WTC11 (cell line): ENCODE data around the gene GPR143. TPM values are rescaled to one million over a fixed set of nuclear protein-coding genes. Genes with fewer than 3 reads are reported as not detected.

Source experiments
- ATAC-seq: fragments of 200-7000 bp; cut with Tn5 transposase; 2 replicates; pipeline ENCODE4 v1.10.0; 2021; ENCODE audit warnings: mild to moderate bottlenecking, moderate library complexity
- CTCF ChIA-PET: fragments of 300-600 bp; sonication (Branson Sonifier 250); formaldehyde crosslinking; loops from one replicate; lab custom pipeline; 2021; ENCODE audit warnings: antibody characterized with exemption; lab: Charles Lee
- POLR2A ChIA-PET: fragments of 350-600 bp; sonication (Branson Sonifier 250); formaldehyde crosslinking; loops from one replicate; lab custom pipeline; 2021; ENCODE audit warnings: antibody characterized with exemption; lab: Charles Lee
- DNase-seq: peaks from one replicate; pipeline ENCODE4 v3.0.0; 2021; ENCODE audit warnings: low spot score
- H3K27ac Mint-ChIP-seq: 2 replicates; pipeline ENCODE4 v1.8.0; 2021; ENCODE audit warnings: mixed read lengths
- H3K27me3 Mint-ChIP-seq: 2 replicates; pipeline ENCODE4 v1.8.0; 2021; ENCODE audit warnings: low read depth, mild to moderate bottlenecking, moderate library complexity, mixed read lengths
- H3K36me3 Mint-ChIP-seq: 2 replicates; pipeline ENCODE4 v1.8.0; 2021; ENCODE audit warnings: mixed read lengths
- H3K4me1 Mint-ChIP-seq: 2 replicates; pipeline ENCODE4 v1.8.0; 2022; ENCODE audit warnings: mixed read lengths
- H3K4me3 Mint-ChIP-seq: 2 replicates; pipeline ENCODE4 v1.8.0; 2021; ENCODE audit warnings: mild to moderate bottlenecking, moderate library complexity, mixed read lengths
- H3K9me3 Mint-ChIP-seq: 2 replicates; pipeline ENCODE4 v1.8.0; 2021; ENCODE audit warnings: mixed read lengths
- ESRRA ChIP-seq: sonication (generic); formaldehyde crosslinking; IDR thresholded peaks from 2 replicates; pipeline ENCODE4 v1.8.1; 2022; ENCODE audit warnings: mild to moderate bottlenecking, missing genetic modification reagents, borderline replicate concordance
- JAZF1 ChIP-seq: fragments of 250-450 bp; sonication (Bioruptor Pico); IDR thresholded peaks from 2 replicates; pipeline ENCODE4 v1.9.0; 2021; ENCODE audit warnings: moderate library complexity, mild to moderate bottlenecking, inconsistent platforms
- KAT7 ChIP-seq: sonication (generic); formaldehyde crosslinking; IDR thresholded peaks from 2 replicates; pipeline ENCODE4 v1.8.1; 2023; ENCODE audit warnings: missing genetic modification reagents, mild to moderate bottlenecking, borderline replicate concordance
- MXD4 ChIP-seq: fragments of 250-450 bp; sonication (Bioruptor Pico); IDR thresholded peaks from 2 replicates; pipeline ENCODE4 v1.8.0; 2021; ENCODE audit warnings: mild to moderate bottlenecking, moderate library complexity, borderline replicate concordance
- NFATC4 ChIP-seq: fragments of 250-450 bp; sonication (Bioruptor Pico); IDR thresholded peaks from 2 replicates; pipeline ENCODE4 v1.9.0; 2021; ENCODE audit warnings: mild to moderate bottlenecking
- NFE2L1 ChIP-seq: sonication (generic); formaldehyde crosslinking; IDR thresholded peaks from 2 replicates; pipeline ENCODE4 v1.8.1; 2023; ENCODE audit warnings: missing genetic modification reagents
- NR1H2 ChIP-seq: sonication (generic); formaldehyde crosslinking; IDR thresholded peaks from 2 replicates; pipeline ENCODE4 v1.9.0; 2021; ENCODE audit warnings: mild to moderate bottlenecking, moderate library complexity, missing genetic modification reagents
- PRDM15 ChIP-seq: sonication (generic); formaldehyde crosslinking; IDR thresholded peaks from 2 replicates; pipeline ENCODE4 v1.8.0; 2022; ENCODE audit warnings: missing genetic modification reagents
- PREB ChIP-seq: sonication (generic); formaldehyde crosslinking; IDR thresholded peaks from 2 replicates; pipeline ENCODE4 v1.8.1; 2022; ENCODE audit warnings: mild to moderate bottlenecking, missing genetic modification reagents, moderate library complexity, borderline replicate concordance
- STAT6 ChIP-seq: sonication (generic); formaldehyde crosslinking; conservative IDR thresholded peaks from 2 replicates; pipeline ENCODE4 v1.8.1; 2023; ENCODE audit warnings: mild to moderate bottlenecking, low read depth, missing genetic modification reagents, moderate library complexity
- USF1 ChIP-seq: sonication (generic); formaldehyde crosslinking; IDR thresholded peaks from 2 replicates; pipeline ENCODE4 v1.8.0; 2022; ENCODE audit warnings: mild to moderate bottlenecking, missing genetic modification reagents
- ZMAT4 ChIP-seq: fragments of 250-450 bp; sonication (Bioruptor Pico); IDR thresholded peaks from 2 replicates; pipeline ENCODE4 v1.9.0; 2021; ENCODE audit warnings: mild to moderate bottlenecking
- ZNF138 ChIP-seq: sonication (generic); formaldehyde crosslinking; conservative IDR thresholded peaks from 2 replicates; pipeline ENCODE4 v1.8.1; 2022; ENCODE audit warnings: mild to moderate bottlenecking, moderate library complexity, missing genetic modification reagents
- ZNF232 ChIP-seq: sonication (generic); formaldehyde crosslinking; IDR thresholded peaks from 2 replicates; pipeline ENCODE4 v1.8.0; 2022; ENCODE audit warnings: mild to moderate bottlenecking, missing genetic modification reagents
- ZNF281 ChIP-seq: sonication (generic); formaldehyde crosslinking; IDR thresholded peaks from 2 replicates; pipeline ENCODE4 v1.8.0; 2023; ENCODE audit warnings: mild to moderate bottlenecking, missing genetic modification reagents
- total RNA-seq: library from RNA; stranded (reverse); gene quantifications from 3 replicates; pipeline ENCODE4 v1.2.3, GENCODE V29; 2021
- TF ChIP-seq, protein P1 (sequence below): sonication (generic); formaldehyde crosslinking; IDR thresholded peaks from 2 replicates; pipeline ENCODE4 v1.8.1; 2022; ENCODE audit warnings: missing genetic modification reagents, borderline replicate concordance
- TF ChIP-seq, protein P2 (sequence below): fragments of 250-450 bp; sonication (Bioruptor Pico); IDR thresholded peaks from 2 replicates; pipeline ENCODE4 v2.1.2; 2022; ENCODE audit warnings: mild to moderate bottlenecking, moderate library complexity
- TF ChIP-seq, protein P3 (sequence below): fragments of 250-450 bp; sonication (Bioruptor Pico); IDR thresholded peaks from 2 replicates; pipeline ENCODE4 v1.9.0; 2021; ENCODE audit warnings: mild to moderate bottlenecking

GPR143 gene
- total RNA-seq, 1 experiment from 2014 or later: 18.3 TPM

DNA sequence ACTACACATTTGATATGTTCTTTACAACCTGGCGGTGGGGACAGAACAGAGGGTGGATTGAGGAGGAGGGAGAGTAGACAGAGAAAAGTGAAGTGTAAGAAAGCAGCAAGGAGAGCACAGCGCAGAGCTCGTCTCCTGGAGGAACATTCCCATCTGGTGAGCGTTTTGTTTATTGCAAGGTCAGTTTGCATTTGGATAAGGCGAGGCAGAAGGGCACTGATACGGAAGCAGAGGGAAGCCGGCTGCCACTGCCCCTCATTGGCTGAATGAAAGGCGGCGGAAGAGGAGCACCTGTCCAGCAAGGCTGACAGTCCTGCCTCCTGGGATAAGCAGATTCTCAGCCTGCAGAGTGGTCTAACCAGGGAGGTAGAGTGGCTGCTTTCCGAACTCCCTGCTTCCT, 83.2 kb downstream of the GPR143 start (continued):
- no peak for TF ChIP-seq NFATC4 (CRISPR knock-in tag)
- no peak for TF ChIP-seq ESRRA
- TF ChIP-seq NFE2L1 (CRISPR knock-in tag): no peak
- TF ChIP-seq STAT6 (CRISPR knock-in tag): no peak
- no peak for TF ChIP-seq KAT7 (CRISPR knock-in tag)
- TF ChIP-seq NR1H2: no peak
- TF ChIP-seq, protein P1, sequence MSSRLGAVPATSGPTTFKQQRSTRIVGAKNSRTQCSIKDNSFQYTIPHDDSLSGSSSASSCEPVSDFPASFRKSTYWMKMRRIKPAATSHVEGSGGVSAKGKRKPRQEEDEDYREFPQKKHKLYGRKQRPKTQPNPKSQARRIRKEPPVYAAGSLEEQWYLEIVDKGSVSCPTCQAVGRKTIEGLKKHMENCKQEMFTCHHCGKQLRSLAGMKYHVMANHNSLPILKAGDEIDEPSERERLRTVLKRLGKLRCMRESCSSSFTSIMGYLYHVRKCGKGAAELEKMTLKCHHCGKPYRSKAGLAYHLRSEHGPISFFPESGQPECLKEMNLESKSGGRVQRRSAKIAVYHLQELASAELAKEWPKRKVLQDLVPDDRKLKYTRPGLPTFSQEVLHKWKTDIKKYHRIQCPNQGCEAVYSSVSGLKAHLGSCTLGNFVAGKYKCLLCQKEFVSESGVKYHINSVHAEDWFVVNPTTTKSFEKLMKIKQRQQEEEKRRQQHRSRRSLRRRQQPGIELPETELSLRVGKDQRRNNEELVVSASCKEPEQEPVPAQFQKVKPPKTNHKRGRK (CRISPR knock-in tag): no peak
- no peak for TF ChIP-seq JAZF1 (CRISPR knock-in tag)

DNA sequence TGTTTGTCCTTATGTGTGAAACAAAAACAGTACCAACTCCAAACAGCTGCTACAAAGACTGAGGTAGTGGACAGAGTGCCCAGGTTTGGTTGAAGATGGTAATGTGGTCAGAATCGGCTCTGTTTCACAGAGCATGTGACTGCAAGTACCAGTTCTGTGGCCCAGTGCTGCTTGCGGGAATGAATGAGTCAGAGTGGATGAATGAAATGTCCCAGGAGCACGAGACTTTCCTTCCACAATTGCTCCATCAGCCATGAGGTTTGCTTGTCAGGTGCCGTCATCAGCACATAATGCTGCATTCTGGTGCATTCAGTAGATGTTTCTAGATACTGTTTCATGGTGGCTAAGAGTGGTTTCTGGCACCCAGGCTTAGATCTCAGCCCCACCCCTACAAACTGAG, 84.2 kb downstream of the GPR143 start:
- ChIA-PET CTCF (no interaction called here), POLR2A (no interaction called here)
- H3K27me3 Mint-ChIP-seq: no peaks in the 10 kb centered on the region; the same call in 1 of the 2 replicates
- no peak overlapping the region for H3K4me3 Mint-ChIP-seq
- no peak for ATAC-seq
- H3K4me1 Mint-ChIP-seq: peaks cover 10% of the 10 kb centered on the region
- DNase-seq: no peak
- H3K9me3 Mint-ChIP-seq: 0 out of 2 replicates have a peak, but pooled peaks cover 4% of the 10 kb centered on the region
- no peak overlapping the region for H3K27ac Mint-ChIP-seq
- peaks cover 6% of the 10 kb centered on the region for H3K36me3 Mint-ChIP-seq
- TF ChIP-seq USF1 (CRISPR knock-in tag) (no peak), MXD4 (CRISPR knock-in tag) (no peak), ZMAT4 (no peak), ZNF281 (CRISPR knock-in tag) (no peak), PRDM15 (no peak), ZNF138 (no peak), ZNF232 (CRISPR knock-in tag) (no peak), PREB (CRISPR knock-in tag) (no peak)
- TF ChIP-seq, protein P2, sequence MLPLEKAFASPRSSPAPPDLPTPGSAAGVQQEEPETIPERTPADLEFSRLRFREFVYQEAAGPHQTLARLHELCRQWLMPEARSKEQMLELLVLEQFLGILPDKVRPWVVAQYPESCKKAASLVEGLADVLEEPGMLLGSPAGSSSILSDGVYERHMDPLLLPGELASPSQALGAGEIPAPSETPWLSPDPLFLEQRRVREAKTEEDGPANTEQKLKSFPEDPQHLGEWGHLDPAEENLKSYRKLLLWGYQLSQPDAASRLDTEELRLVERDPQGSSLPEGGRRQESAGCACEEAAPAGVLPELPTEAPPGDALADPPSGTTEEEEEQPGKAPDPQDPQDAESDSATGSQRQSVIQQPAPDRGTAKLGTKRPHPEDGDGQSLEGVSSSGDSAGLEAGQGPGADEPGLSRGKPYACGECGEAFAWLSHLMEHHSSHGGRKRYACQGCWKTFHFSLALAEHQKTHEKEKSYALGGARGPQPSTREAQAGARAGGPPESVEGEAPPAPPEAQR: no peak
- TF ChIP-seq, protein P3, sequence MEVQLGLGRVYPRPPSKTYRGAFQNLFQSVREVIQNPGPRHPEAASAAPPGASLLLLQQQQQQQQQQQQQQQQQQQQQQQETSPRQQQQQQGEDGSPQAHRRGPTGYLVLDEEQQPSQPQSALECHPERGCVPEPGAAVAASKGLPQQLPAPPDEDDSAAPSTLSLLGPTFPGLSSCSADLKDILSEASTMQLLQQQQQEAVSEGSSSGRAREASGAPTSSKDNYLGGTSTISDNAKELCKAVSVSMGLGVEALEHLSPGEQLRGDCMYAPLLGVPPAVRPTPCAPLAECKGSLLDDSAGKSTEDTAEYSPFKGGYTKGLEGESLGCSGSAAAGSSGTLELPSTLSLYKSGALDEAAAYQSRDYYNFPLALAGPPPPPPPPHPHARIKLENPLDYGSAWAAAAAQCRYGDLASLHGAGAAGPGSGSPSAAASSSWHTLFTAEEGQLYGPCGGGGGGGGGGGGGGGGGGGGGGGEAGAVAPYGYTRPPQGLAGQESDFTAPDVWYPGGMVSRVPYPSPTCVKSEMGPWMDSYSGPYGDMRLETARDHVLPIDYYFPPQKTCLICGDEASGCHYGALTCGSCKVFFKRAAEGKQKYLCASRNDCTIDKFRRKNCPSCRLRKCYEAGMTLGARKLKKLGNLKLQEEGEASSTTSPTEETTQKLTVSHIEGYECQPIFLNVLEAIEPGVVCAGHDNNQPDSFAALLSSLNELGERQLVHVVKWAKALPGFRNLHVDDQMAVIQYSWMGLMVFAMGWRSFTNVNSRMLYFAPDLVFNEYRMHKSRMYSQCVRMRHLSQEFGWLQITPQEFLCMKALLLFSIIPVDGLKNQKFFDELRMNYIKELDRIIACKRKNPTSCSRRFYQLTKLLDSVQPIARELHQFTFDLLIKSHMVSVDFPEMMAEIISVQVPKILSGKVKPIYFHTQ: no peak
